ENCODE results near the gene RCOR2. TPM values are rescaled to one million over a fixed set of nuclear protein-coding genes. Genes with fewer than 3 reads are reported as not detected.

Gene RCOR2
- polyA plus RNA-seq, 2 donors, result 0.13 to 0.24 TPM

DNA sequence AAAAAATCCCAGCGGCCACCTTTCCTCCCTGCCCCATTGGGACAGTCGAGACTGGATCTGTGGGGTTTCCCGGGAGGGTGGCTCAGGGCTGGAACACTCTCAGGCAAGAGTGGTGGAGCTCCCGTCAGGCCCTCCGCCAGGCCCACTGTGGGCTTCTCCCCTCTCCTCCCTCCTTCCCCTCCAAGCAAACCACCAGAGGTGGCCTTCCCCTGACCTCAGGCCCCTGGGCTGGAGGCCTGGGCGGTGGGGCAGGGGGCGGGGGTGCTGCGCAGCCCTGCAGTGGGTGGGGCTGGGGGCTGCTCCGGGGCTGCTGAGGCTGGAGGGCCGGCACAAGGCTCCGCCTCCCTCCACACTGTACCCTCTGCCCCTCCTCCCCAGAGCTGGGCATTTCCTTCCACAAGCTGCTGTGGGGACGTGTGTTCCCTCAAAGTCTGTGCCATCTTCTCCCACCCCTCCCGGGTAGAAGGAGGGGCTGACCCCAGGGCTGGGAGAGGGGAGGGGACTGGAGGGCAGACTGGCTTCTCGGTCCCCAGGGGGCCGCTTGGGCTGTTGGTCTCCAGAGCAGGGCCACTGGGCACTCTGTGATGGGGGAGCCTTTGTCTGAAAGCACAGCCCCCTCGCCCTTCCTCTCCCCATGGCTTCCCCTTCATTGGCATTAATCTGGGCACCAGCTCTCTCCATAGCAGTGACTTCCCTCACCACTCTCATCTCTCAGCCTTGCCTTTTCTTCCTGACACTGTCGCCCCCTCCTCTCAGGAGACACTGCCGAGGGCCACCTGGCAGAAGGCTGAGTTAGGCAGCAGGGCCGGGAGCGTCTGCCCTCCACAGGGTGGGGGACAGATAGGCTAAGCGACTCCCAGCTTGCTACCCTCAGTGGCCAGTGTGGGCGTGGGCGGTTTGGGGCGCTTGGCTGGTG lies 7.1 kb downstream of the RCOR2 start:
- Histone ChIP-seq H3K4me1 (ENCODE audit: control insufficient read depth in 2 of 2, insufficient read depth in 2 of 2, low read length in 1 of 2) (no peaks in the 10 kb centered on the region), H3K9me3 (ENCODE audit: control insufficient read depth in 2 of 2, insufficient read depth in 1 of 2, low read depth in 1 of 2, low read length in 1 of 2) (no peaks in the 10 kb centered on the region), H3K36me3 (ENCODE audit: control insufficient read depth in 2 of 2, insufficient read depth in 2 of 2, low read length in 1 of 2) (peaks cover under 1 to 35% of the 10 kb centered on the region in 2 donors), H3K27ac (ENCODE audit: low read depth in 2 of 2, low read length in 1 of 2) (no peak overlapping the region), H3K27me3 (ENCODE audit: control insufficient read depth in 1 of 2, insufficient read depth in 2 of 2, low read length in 2 of 2) (no peaks in the 10 kb centered on the region), H3K4me3 (ENCODE audit: low read depth in 1 of 2, low read length in 2 of 2) (no peak overlapping the region)
- 74 to 76% methylated on average over 20 to 24 of the region's 24 CpGs for WGBS, 2 donors

DNA sequence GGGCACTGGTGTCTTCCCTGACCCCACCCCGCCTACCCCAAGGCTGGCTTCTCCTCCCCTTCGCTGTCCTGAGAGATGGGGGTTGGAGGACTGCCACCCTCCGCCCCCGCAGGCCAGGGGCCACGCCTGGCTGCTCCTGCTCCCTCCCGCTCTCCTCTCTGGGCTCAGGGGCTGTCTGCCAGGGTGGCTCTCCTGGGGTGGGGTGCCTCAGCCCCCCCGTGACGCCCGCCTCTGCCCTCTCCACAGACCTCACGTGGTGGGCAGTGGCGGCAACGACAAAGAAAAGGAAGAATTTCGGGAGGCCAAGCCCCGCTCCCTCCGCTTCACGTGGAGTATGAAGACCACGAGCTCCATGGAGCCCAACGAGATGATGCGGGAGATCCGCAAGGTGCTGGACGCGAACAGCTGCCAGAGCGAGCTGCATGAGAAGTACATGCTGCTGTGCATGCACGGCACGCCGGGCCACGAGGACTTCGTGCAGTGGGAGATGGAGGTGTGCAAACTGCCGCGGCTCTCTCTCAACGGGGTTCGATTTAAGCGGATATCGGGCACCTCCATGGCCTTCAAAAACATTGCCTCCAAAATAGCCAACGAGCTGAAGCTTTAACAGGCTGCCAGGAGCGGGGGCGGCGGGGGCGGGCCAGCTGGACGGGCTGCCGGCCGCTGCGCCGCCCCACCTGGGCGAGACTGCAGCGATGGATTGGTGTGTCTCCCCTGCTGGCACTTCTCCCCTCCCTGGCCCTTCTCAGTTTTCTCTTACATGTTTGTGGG lies 8.1 kb downstream of the RCOR2 start:
- Histone ChIP-seq H3K36me3 (ENCODE audit: control insufficient read depth in 2 of 2, insufficient read depth in 2 of 2, low read length in 1 of 2) (peaks cover 4 to 45% of the 10 kb centered on the region in 2 donors), H3K27me3 (ENCODE audit: control insufficient read depth in 1 of 2, insufficient read depth in 2 of 2, low read length in 2 of 2) (no peaks in the 10 kb centered on the region), H3K4me3 (ENCODE audit: low read depth in 1 of 2, low read length in 2 of 2) (no peak overlapping the region), H3K9me3 (ENCODE audit: control insufficient read depth in 2 of 2, insufficient read depth in 1 of 2, low read depth in 1 of 2, low read length in 1 of 2) (no peaks in the 10 kb centered on the region), H3K27ac (ENCODE audit: low read depth in 2 of 2, low read length in 1 of 2) (no peak overlapping the region), H3K4me1 (ENCODE audit: control insufficient read depth in 2 of 2, insufficient read depth in 2 of 2, low read length in 1 of 2) (no peaks in the 10 kb centered on the region)
- 79 to 80% methylated on average over 39 to 46 of the region's 46 CpGs for WGBS, 2 donors

DNA sequence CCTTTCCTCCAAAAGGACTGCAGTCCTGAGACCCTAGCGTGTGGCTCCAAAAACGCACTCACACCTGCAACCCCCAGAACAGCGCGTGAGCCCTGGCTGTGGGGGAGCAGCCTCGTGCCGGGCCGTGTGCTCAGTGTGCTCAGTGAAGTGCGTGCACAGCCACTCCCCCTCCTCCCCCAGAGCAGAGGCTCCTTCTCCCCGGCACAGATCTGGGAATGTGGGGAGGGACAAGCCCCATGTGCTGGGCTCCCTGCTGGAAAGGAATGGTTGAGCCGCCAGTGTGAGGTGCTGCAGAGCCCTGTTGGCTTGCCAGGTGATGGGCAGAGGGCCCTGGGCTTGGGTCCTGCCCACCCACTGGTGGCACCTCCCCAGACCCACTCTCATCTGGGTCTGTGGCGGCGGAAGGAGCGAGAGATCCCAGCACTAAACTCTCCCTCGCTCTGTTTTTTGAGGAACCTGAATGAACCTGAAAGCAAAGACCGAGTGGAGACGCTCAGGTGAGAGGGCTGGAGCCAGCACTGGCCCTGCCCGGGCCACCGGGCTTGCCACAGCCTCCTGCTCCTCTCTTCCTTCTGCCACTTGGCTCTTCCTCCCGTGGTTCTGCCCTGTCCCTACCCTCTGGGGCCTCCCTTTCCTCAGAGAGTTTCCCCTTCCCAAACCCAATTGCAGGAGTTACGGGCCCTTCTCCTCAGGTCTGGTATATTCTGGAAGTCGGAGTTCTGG lies 9.0 kb downstream of the RCOR2 start:
- H3K27ac ChIP-seq (ENCODE audit: low read depth in 2 of 2, low read length in 1 of 2), result no peak overlapping the region
- WGBS, 2 donors, result 81% methylated on average over 21 of the region's 21 CpGs
- no peaks in the 10 kb centered on the region for H3K27me3 ChIP-seq (ENCODE audit: control insufficient read depth in 1 of 2, insufficient read depth in 2 of 2, low read length in 2 of 2)
- H3K9me3 ChIP-seq (ENCODE audit: control insufficient read depth in 2 of 2, insufficient read depth in 1 of 2, low read depth in 1 of 2, low read length in 1 of 2), result no peaks in the 10 kb centered on the region
- H3K4me3 ChIP-seq (ENCODE audit: low read depth in 1 of 2, low read length in 2 of 2), result no peak overlapping the region
- peaks cover 0 to 3% of the 10 kb centered on the region in 2 donors for H3K4me1 ChIP-seq (ENCODE audit: control insufficient read depth in 2 of 2, insufficient read depth in 2 of 2, low read length in 1 of 2)
- H3K36me3 ChIP-seq (ENCODE audit: control insufficient read depth in 2 of 2, insufficient read depth in 2 of 2, low read length in 1 of 2), result peaks cover 5 to 53% of the 10 kb centered on the region in 2 donors

DNA sequence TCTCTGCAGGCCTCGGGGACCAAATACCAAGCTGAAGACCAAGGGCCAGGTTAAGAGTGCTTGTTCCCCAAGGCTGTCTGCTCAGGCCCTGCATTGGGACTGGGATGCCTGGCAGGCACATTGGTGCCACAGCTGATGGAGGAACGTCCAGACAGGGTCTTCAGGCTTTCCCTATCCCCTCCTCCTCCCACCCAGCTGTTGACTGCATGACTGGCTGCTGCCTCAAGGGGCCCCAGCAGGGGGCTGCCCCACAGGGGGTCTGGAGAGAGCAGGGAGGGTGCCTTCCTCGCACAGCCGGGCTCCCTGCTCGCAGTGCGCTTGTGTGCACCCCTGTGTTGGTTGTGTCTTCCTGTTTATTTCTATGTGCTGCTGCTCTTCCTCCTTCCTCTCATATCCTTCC lies 9.9 kb downstream of the RCOR2 start:
- WGBS, 2 donors, result 78 to 81% methylated on average over 6 of the region's 6 CpGs
- Histone ChIP-seq H3K9me3 (ENCODE audit: control insufficient read depth in 2 of 2, insufficient read depth in 1 of 2, low read depth in 1 of 2, low read length in 1 of 2) (no peaks in the 10 kb centered on the region), H3K27me3 (ENCODE audit: control insufficient read depth in 1 of 2, insufficient read depth in 2 of 2, low read length in 2 of 2) (no peaks in the 10 kb centered on the region), H3K27ac (ENCODE audit: low read depth in 2 of 2, low read length in 1 of 2) (no peak overlapping the region), H3K36me3 (ENCODE audit: control insufficient read depth in 2 of 2, insufficient read depth in 2 of 2, low read length in 1 of 2) (peaks cover 14 to 62% of the 10 kb centered on the region in 2 donors), H3K4me3 (ENCODE audit: low read depth in 1 of 2, low read length in 2 of 2) (no peak overlapping the region), H3K4me1 (ENCODE audit: control insufficient read depth in 2 of 2, insufficient read depth in 2 of 2, low read length in 1 of 2) (peaks cover 0 to 3% of the 10 kb centered on the region in 2 donors)

DNA sequence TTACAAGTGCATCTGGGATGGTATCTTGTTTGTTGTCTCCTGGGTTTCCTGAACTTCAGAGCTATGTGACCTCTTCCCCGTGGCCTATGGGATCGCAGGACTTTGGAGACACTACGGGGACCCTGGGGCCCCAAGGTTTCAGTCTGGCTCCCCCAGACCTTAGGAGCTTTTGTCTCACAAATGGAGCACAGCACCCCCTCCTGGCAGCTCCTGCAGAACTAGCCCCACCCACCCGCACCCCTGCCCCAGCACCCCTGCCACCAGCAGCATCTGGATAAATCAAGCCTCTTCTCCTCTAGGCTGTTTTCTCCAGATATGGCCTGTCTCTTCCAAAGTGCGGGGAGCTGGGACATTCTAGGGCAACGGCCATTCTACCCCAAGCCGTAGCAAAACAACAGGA lies 10.4 kb downstream of the RCOR2 start:
- no peaks in the 10 kb centered on the region for H3K27me3 ChIP-seq (ENCODE audit: control insufficient read depth in 1 of 2, insufficient read depth in 2 of 2, low read length in 2 of 2)
- 84 to 86% methylated on average over 7 of the region's 7 CpGs for WGBS, 2 donors
- H3K4me1 ChIP-seq (ENCODE audit: control insufficient read depth in 2 of 2, insufficient read depth in 2 of 2, low read length in 1 of 2), result peaks cover 0 to 3% of the 10 kb centered on the region in 2 donors
- no peaks in the 10 kb centered on the region for H3K9me3 ChIP-seq (ENCODE audit: control insufficient read depth in 2 of 2, insufficient read depth in 1 of 2, low read depth in 1 of 2, low read length in 1 of 2)
- H3K4me3 ChIP-seq (ENCODE audit: low read depth in 1 of 2, low read length in 2 of 2), result no peak overlapping the region
- no peak overlapping the region for H3K27ac ChIP-seq (ENCODE audit: low read depth in 2 of 2, low read length in 1 of 2)
- peaks cover 19 to 67% of the 10 kb centered on the region in 2 donors for H3K36me3 ChIP-seq (ENCODE audit: control insufficient read depth in 2 of 2, insufficient read depth in 2 of 2, low read length in 1 of 2)

DNA sequence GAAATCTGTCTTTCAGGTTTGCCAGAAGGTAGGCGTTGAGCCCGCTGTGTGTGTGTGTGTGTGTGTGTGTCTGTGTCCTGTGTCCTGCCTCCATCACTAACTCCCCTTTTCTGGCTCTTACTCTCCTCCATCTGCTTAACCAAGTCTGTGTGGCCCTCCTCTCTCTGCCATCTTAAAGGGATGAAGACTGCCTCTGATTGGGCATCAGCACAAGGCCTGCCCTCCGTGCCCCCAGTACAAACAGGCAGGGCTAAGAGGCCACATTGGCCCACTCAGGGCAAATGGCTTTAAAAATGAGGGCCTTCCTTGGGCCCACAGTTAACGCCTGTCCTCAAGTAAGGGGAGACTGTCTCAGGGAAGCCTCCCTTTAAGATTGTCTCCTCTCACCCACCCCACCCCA lies 10.9 kb downstream of the RCOR2 start:
- Histone ChIP-seq H3K36me3 (ENCODE audit: control insufficient read depth in 2 of 2, insufficient read depth in 2 of 2, low read length in 1 of 2) (peaks cover 20 to 70% of the 10 kb centered on the region in 2 donors), H3K4me3 (ENCODE audit: low read depth in 1 of 2, low read length in 2 of 2) (no peak overlapping the region)
- 88 to 90% methylated on average over 4 of the region's 4 CpGs for WGBS, 2 donors

DNA sequence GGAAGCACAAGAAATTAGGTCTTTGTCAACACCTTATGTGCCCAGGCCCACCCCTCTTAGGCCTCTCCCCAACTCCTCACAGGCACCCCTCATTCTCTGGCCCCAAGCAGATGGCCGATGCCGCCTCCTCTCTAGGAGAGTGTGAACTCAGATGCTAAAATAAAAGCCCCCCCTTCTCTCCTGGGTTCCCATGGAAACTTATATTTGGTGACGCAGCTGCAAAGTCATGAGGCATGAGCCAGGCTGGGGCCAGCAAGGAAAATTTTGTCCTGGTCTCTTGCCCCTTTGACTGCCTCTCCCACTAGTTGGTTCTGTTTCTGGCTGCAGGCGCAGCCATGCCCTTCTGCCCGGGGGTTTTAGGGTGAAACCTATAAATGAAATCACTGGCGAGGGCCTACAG lies 11.8 kb downstream of the RCOR2 start:
- H3K27me3 ChIP-seq (ENCODE audit: control insufficient read depth in 1 of 2, insufficient read depth in 2 of 2, low read length in 2 of 2), result no peaks in the 10 kb centered on the region
- no peaks in the 10 kb centered on the region for H3K9me3 ChIP-seq (ENCODE audit: control insufficient read depth in 2 of 2, insufficient read depth in 1 of 2, low read depth in 1 of 2, low read length in 1 of 2)
- WGBS, 2 donors, result 75 to 78% methylated on average over 6 of the region's 6 CpGs
- no peak overlapping the region for H3K27ac ChIP-seq (ENCODE audit: low read depth in 2 of 2, low read length in 1 of 2)
- peaks cover 26 to 78% of the 10 kb centered on the region in 2 donors for H3K36me3 ChIP-seq (ENCODE audit: control insufficient read depth in 2 of 2, insufficient read depth in 2 of 2, low read length in 1 of 2)
- H3K4me3 ChIP-seq (ENCODE audit: low read depth in 1 of 2, low read length in 2 of 2), result no peak overlapping the region
- peaks cover 0 to 3% of the 10 kb centered on the region in 2 donors for H3K4me1 ChIP-seq (ENCODE audit: control insufficient read depth in 2 of 2, insufficient read depth in 2 of 2, low read length in 1 of 2)

More for the DNA sequence above, 10.9 kb downstream of the RCOR2 start:
- no peaks in the 10 kb centered on the region for H3K27me3 ChIP-seq (ENCODE audit: control insufficient read depth in 1 of 2, insufficient read depth in 2 of 2, low read length in 2 of 2)
- no peak overlapping the region for H3K27ac ChIP-seq (ENCODE audit: low read depth in 2 of 2, low read length in 1 of 2)
- no peaks in the 10 kb centered on the region for H3K9me3 ChIP-seq (ENCODE audit: control insufficient read depth in 2 of 2, insufficient read depth in 1 of 2, low read depth in 1 of 2, low read length in 1 of 2)
- H3K4me1 ChIP-seq (ENCODE audit: control insufficient read depth in 2 of 2, insufficient read depth in 2 of 2, low read length in 1 of 2), result peaks cover 0 to 3% of the 10 kb centered on the region in 2 donors

DNA sequence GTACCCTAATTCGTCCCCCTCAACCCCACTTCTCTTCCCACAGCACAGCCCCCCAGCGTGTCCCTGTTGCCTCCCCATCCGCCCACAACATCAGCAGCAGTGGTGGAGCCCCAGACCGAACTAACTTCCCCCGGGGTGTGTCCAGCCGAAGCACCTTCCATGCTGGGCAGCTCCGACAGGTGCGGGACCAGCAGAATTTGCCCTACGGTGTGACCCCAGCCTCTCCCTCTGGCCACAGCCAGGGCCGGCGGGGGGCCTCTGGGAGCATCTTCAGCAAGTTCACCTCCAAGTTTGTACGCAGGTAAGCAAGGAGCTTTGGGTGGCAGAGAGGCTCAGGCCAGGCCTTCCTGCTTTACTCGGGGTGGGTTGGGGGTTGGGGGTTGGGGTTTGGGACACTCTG lies 12.2 kb downstream of the RCOR2 start:
- Histone ChIP-seq H3K36me3 (ENCODE audit: control insufficient read depth in 2 of 2, insufficient read depth in 2 of 2, low read length in 1 of 2) (peaks cover 26 to 77% of the 10 kb centered on the region in 2 donors), H3K27me3 (ENCODE audit: control insufficient read depth in 1 of 2, insufficient read depth in 2 of 2, low read length in 2 of 2) (no peaks in the 10 kb centered on the region), H3K4me3 (ENCODE audit: low read depth in 1 of 2, low read length in 2 of 2) (no peak overlapping the region), H3K4me1 (ENCODE audit: control insufficient read depth in 2 of 2, insufficient read depth in 2 of 2, low read length in 1 of 2) (peaks cover 0 to 3% of the 10 kb centered on the region in 2 donors), H3K27ac (ENCODE audit: low read depth in 2 of 2, low read length in 1 of 2) (no peak overlapping the region), H3K9me3 (ENCODE audit: control insufficient read depth in 2 of 2, insufficient read depth in 1 of 2, low read depth in 1 of 2, low read length in 1 of 2) (no peaks in the 10 kb centered on the region)
- WGBS, 2 donors, result 91 to 92% methylated on average over 13 of the region's 13 CpGs

DNA sequence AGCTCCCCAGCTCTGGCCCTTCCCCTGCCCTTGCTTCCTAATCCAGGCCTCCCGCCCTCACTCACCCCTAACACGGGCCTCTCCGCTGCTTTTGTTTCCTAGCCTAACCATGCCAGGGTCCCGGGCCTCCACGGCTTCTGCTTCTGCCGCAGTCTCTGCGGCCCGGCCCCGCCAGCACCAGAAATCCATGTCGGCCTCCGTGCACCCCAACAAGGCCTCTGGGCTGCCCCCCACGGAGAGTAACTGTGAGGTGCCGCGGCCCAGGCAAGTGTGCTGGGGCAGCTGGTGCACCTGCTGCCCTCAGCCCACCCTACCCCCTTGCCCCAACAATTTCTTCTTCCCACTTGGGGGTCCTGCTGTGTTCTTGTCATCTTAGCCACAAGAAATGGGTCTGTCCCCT lies 13.1 kb downstream of the RCOR2 start:
- Histone ChIP-seq H3K27ac (ENCODE audit: low read depth in 2 of 2, low read length in 1 of 2) (no peak overlapping the region), H3K27me3 (ENCODE audit: control insufficient read depth in 1 of 2, insufficient read depth in 2 of 2, low read length in 2 of 2) (no peaks in the 10 kb centered on the region), H3K4me1 (ENCODE audit: control insufficient read depth in 2 of 2, insufficient read depth in 2 of 2, low read length in 1 of 2) (peaks cover 0 to 3% of the 10 kb centered on the region in 2 donors), H3K36me3 (ENCODE audit: control insufficient read depth in 2 of 2, insufficient read depth in 2 of 2, low read length in 1 of 2) (peaks cover 35 to 79% of the 10 kb centered on the region in 2 donors), H3K4me3 (ENCODE audit: low read depth in 1 of 2, low read length in 2 of 2) (no peak overlapping the region), H3K9me3 (ENCODE audit: control insufficient read depth in 2 of 2, insufficient read depth in 1 of 2, low read depth in 1 of 2, low read length in 1 of 2) (no peaks in the 10 kb centered on the region)
- WGBS, 2 donors, result 95% methylated on average over 14 of the region's 14 CpGs

Measured in esophagus (tissue), 2 donors.